ENCODE data around the gene NEBL.

NEBL gene

GRCh38 chr10:20920061-20920460 is 22.9 kb upstream of the NEBL start:
- no peak overlapping the region for H3K27ac Mint-ChIP-seq

DNA sequence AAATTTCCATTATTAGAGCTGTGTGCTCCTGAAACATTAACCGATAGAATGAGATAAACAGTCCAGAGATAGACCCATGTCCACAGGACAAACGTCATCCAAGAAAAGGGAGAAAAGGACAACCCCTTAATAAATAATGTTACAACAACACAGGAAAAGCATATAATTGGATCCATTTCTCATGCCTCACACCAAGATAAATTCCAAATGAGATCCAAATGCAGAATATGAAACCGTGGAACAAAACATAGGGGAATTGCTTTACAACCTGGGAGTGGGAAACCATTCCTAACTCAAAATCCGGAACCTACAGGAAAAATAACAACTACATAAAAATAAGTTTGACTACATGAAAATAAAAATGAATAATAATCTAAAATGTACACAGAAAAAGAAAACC is 22.4 kb upstream of the NEBL start:
- Mint-ChIP-seq H3K9me3 (no peaks in the 10 kb centered on the region), H3K27me3 (ENCODE audit: low read depth) (no peaks in the 10 kb centered on the region), H3K36me3 (ENCODE audit: low read depth) (no peaks in the 10 kb centered on the region), H3K4me3 (no peak overlapping the region), H3K4me1 (ENCODE audit: low read depth) (no peaks in the 10 kb centered on the region), H3K27ac (no peak overlapping the region)

More at GRCh38 chr10:20920061-20920460, 22.9 kb upstream of the NEBL start:
- Mint-ChIP-seq H3K36me3 (ENCODE audit: low read depth) (no peaks in the 10 kb centered on the region), H3K27me3 (ENCODE audit: low read depth) (no peaks in the 10 kb centered on the region), H3K4me1 (ENCODE audit: low read depth) (no peaks in the 10 kb centered on the region), H3K4me3 (no peak overlapping the region), H3K9me3 (no peaks in the 10 kb centered on the region)

- no peak overlapping the region for H3K27ac Mint-ChIP-seq
- no peaks in the 10 kb centered on the region for H3K9me3 Mint-ChIP-seq
- no peaks in the 10 kb centered on the region for H3K27me3 Mint-ChIP-seq (ENCODE audit: low read depth)
- no peak overlapping the region for H3K4me3 Mint-ChIP-seq
- no peaks in the 10 kb centered on the region for H3K36me3 Mint-ChIP-seq (ENCODE audit: low read depth)
- H3K4me1 Mint-ChIP-seq (ENCODE audit: low read depth) = no peaks in the 10 kb centered on the region
Observed at GRCh38 chr10:20916976-20917375, 19.9 kb upstream of the NEBL start.

- Mint-ChIP-seq H3K27me3 (ENCODE audit: low read depth) (no peaks in the 10 kb centered on the region), H3K27ac (no peak overlapping the region), H3K4me3 (no peak overlapping the region), H3K9me3 (no peaks in the 10 kb centered on the region), H3K4me1 (ENCODE audit: low read depth) (no peaks in the 10 kb centered on the region), H3K36me3 (ENCODE audit: low read depth) (no peaks in the 10 kb centered on the region)
Observed at GRCh38 chr10:20912969-20913368, 15.9 kb upstream of the NEBL start.

DNA sequence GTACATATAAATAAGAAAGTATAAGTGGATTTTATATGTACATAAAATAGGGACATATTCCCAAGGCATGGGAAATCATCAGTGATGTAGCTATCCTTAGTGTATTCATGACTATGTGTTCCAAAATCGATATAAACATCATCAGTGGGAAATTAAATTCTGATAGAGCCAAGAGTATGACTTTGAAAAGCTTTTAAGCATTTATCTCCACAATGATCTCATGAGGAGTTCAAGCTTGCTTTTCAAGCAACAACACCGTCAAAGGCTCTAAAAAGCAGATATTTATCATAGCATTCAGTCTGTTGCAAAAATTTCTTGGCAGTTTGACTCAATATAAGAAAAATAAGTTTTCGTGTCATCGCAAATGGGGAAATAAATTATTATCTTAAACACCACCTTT is 14.5 kb upstream of the NEBL start:
- no peak overlapping the region for H3K27ac Mint-ChIP-seq
- no peaks in the 10 kb centered on the region for H3K27me3 Mint-ChIP-seq (ENCODE audit: low read depth)
- H3K36me3 Mint-ChIP-seq (ENCODE audit: low read depth) = no peaks in the 10 kb centered on the region
- no peaks in the 10 kb centered on the region for H3K4me1 Mint-ChIP-seq (ENCODE audit: low read depth)
- H3K9me3 Mint-ChIP-seq = no peaks in the 10 kb centered on the region
- no peak overlapping the region for H3K4me3 Mint-ChIP-seq

DNA sequence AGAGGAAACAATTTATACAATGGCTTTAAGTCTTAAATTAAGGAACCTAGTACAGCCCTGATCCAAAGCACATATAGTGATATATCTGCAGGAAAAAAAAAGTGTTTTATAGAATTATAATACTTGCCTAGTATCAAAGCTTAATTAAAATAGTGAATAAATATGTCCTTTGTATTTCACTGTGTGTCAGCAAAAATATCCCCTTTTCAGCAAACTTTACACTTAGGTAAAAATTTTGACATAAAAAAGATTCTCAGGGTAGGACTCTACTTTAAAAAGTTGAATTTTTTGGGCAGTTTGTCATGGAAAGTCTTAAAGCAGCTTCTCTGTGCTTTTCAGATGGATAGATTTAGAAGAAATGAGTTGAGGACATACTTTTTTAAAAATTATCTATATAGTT is 12.7 kb upstream of the NEBL start:
- H3K36me3 Mint-ChIP-seq (ENCODE audit: low read depth) = no peaks in the 10 kb centered on the region
- no peaks in the 10 kb centered on the region for H3K27me3 Mint-ChIP-seq (ENCODE audit: low read depth)
- no peaks in the 10 kb centered on the region for H3K9me3 Mint-ChIP-seq
- no peaks in the 10 kb centered on the region for H3K4me1 Mint-ChIP-seq (ENCODE audit: low read depth)
- H3K4me3 Mint-ChIP-seq = no peak overlapping the region
- H3K27ac Mint-ChIP-seq = no peak overlapping the region

DNA sequence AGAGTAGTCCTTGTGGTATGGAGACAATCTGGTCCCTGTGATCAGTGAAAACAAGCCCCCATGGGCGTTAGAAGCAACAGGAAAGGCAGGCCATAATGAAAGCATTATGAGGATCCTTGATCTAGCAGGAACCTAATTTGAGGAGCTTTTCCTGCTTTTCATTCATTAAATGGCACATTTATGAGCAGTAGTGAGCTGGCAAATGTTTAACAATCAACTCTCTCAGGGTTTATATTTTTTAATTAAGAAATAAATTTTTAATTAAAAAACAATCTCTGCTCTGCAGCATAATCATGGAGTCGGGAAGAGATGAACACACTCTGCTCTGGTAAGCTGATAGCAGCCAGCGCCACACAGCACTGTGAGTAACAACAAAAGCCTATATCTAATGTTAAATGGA is 11.3 kb upstream of the NEBL start:
- no peaks in the 10 kb centered on the region for H3K4me1 Mint-ChIP-seq (ENCODE audit: low read depth)
- no peak overlapping the region for H3K27ac Mint-ChIP-seq
- H3K9me3 Mint-ChIP-seq = peaks cover 3% of the 10 kb centered on the region
- no peaks in the 10 kb centered on the region for H3K36me3 Mint-ChIP-seq (ENCODE audit: low read depth)
- no peaks in the 10 kb centered on the region for H3K27me3 Mint-ChIP-seq (ENCODE audit: low read depth)
- H3K4me3 Mint-ChIP-seq = no peak overlapping the region

DNA sequence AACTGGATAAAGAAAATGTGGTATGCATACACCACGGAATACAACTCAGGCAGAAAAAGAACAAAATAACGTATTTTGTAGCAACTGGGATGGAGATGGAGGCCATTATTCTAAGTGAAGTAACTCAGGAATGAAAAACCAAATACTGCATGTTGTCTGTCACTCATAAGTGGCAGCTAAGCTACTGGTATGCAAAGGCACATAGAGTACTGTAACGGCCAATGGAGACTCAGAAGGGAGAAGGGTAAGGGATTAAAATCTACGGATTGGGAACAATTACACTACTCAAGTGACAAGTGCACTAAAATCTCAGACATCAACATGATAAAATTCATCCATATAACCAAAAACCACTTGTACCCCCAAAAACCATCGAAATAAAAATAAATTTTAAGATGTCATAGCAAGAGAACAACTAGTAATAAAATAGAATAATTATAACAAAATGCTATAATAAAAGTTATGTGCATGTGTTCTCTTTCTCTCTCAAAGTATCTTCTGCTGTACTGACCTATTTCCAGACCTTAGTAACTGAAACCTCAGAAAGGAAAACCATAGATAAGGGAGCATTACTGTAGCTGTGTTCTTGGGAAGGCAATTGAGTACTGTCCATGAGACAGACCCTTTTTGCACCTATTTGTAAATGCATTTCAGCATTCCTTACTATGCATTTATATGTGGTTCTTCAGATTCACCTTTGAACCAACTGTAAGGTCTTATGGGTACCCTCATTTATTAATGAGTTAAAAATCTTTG is 6.7 kb upstream of the NEBL start:
- H3K27me3 Mint-ChIP-seq (ENCODE audit: low read depth) = no peaks in the 10 kb centered on the region
- peaks cover 3% of the 10 kb centered on the region for H3K9me3 Mint-ChIP-seq
- H3K4me3 Mint-ChIP-seq = no peak overlapping the region
- no peaks in the 10 kb centered on the region for H3K4me1 Mint-ChIP-seq (ENCODE audit: low read depth)
- no peaks in the 10 kb centered on the region for H3K36me3 Mint-ChIP-seq (ENCODE audit: low read depth)
- H3K27ac Mint-ChIP-seq = no peak overlapping the region

GRCh38 chr10:20901110-20901509 is 4.0 kb upstream of the NEBL start:
- Mint-ChIP-seq H3K4me1 (ENCODE audit: low read depth) (no peaks in the 10 kb centered on the region), H3K36me3 (ENCODE audit: low read depth) (no peaks in the 10 kb centered on the region), H3K27ac (no peak overlapping the region), H3K27me3 (ENCODE audit: low read depth) (no peaks in the 10 kb centered on the region), H3K4me3 (no peak overlapping the region), H3K9me3 (peaks cover 3% of the 10 kb centered on the region)

GRCh38 chr10:20898866-20899535 is 1.9 kb upstream of the NEBL start:
- no peak overlapping the region for H3K4me3 Mint-ChIP-seq
- peaks cover 3% of the 10 kb centered on the region for H3K9me3 Mint-ChIP-seq
- no peaks in the 10 kb centered on the region for H3K4me1 Mint-ChIP-seq (ENCODE audit: low read depth)
- no peak overlapping the region for H3K27ac Mint-ChIP-seq
- H3K27me3 Mint-ChIP-seq (ENCODE audit: low read depth) = no peaks in the 10 kb centered on the region
- no peaks in the 10 kb centered on the region for H3K36me3 Mint-ChIP-seq (ENCODE audit: low read depth)

DNA sequence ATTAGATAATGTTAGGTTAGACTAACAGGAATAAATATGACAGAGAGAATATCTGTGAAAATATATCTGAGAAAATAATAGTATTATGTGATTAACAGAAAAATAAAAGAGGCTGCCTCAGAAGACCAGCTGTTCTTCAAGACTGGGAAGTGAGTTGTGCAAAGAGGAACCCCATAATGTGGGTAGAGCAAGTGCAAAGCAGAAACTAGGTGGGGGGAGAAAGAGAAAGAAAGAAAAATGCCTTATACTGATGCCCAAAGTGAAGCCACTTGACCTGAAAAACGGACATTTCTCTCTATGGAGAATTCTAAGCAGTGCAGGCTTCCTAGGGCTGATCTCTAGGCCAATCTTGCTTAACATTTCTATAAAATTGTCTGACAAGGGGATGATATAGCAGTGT is 3.8 kb downstream of the NEBL start:
- H3K9me3 Mint-ChIP-seq = no peaks in the 10 kb centered on the region
- H3K27me3 Mint-ChIP-seq (ENCODE audit: low read depth) = no peaks in the 10 kb centered on the region
- H3K4me3 Mint-ChIP-seq = no peak overlapping the region
- no peaks in the 10 kb centered on the region for H3K36me3 Mint-ChIP-seq (ENCODE audit: low read depth)
- no peak overlapping the region for H3K27ac Mint-ChIP-seq
- H3K4me1 Mint-ChIP-seq (ENCODE audit: low read depth) = no peaks in the 10 kb centered on the region

DNA sequence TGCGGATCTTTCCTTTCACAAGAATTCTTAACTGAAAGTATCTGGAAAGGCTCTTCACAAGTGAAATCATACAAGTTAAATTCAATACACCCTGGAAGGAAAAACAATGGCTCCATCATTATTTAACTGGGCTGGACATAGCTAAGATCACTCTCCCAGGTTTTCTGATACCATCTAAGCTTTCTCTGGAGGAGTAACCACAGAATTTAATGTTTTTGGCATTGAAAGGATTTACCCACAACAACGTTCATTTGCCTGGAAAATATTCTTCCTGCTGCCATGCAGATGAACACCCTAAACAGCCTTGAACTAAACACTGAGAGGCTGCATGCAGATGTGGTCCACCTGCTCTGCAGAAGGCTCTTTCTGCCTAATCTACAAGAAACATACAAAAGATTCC is 4.3 kb downstream of the NEBL start:
- Mint-ChIP-seq H3K27me3 (ENCODE audit: low read depth) (no peaks in the 10 kb centered on the region), H3K36me3 (ENCODE audit: low read depth) (no peaks in the 10 kb centered on the region), H3K9me3 (no peaks in the 10 kb centered on the region), H3K4me3 (no peak overlapping the region), H3K4me1 (ENCODE audit: low read depth) (no peaks in the 10 kb centered on the region), H3K27ac (no peak overlapping the region)

- no peaks in the 10 kb centered on the region for H3K4me1 Mint-ChIP-seq (ENCODE audit: low read depth)
- no peaks in the 10 kb centered on the region for H3K9me3 Mint-ChIP-seq
- no peaks in the 10 kb centered on the region for H3K36me3 Mint-ChIP-seq (ENCODE audit: low read depth)
- H3K27me3 Mint-ChIP-seq (ENCODE audit: low read depth) = no peaks in the 10 kb centered on the region
- H3K4me3 Mint-ChIP-seq = no peak overlapping the region
- no peak overlapping the region for H3K27ac Mint-ChIP-seq
Observed at GRCh38 chr10:20892011-20892585, 5.0 kb downstream of the NEBL start.

DNA sequence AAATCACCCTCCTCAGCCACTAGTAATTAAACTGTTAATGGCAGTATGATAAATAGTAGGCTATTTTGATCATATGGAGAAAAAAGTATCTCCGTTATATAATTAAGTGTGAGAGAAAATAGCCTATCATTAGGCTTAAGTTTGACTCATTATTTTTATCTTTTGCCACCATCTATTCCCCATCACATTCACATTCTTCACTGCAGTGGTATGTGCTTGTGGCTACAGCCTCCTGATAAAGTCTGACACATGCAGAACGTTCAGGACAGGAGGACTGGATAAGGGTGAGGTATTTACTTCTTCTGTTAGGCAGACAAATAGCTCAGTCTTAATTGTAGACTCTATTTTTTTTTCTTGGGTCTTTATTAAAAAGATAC is 5.8 kb downstream of the NEBL start:
- no peaks in the 10 kb centered on the region for H3K9me3 Mint-ChIP-seq
- H3K27me3 Mint-ChIP-seq (ENCODE audit: low read depth) = no peaks in the 10 kb centered on the region
- H3K27ac Mint-ChIP-seq = no peak overlapping the region
- H3K36me3 Mint-ChIP-seq (ENCODE audit: low read depth) = no peaks in the 10 kb centered on the region
- H3K4me1 Mint-ChIP-seq (ENCODE audit: low read depth) = no peaks in the 10 kb centered on the region
- no peak overlapping the region for H3K4me3 Mint-ChIP-seq

All from T-helper 1 cell treated with Interleukin-12 subunit alpha and Interleukin-12 subunit beta and Interleukin-4 antibody, amounts not matched to agents 30 μg/mL and 1 μg/mL, for 36 hours (primary cell).